HepG2 (cell line): ENCODE results near the gene RPTOR. TPM values are rescaled to one million over a fixed set of nuclear protein-coding genes. Genes with fewer than 3 reads are reported as not detected.

ENCODE experiments used
- ATAC-seq: fragments of 200-7000 bp; cut with Tn5 transposase; 3 replicates; pipeline ENCODE4 v1.9.1; 2020; ENCODE audit warnings: mild to moderate bottlenecking, moderate library complexity
- BruUV-seq: library from RNA; stranded (reverse); fragments of 400-500 nt; replicated peaks from 2 replicates; lab custom pipeline; 2021; lab: Mats Ljungman, UMichigan
- CTCF ChIA-PET: fragments of 300-600 bp; formaldehyde crosslinking; extraction: SDS; loops from one replicate; lab custom pipeline; 2021; ENCODE audit warnings: low total read pairs, inconsistent platforms, low intra/inter-chr PET ratio; lab: Yijun Ruan, JAX
- POLR2A ChIA-PET: fragments of 350-600 bp; sonication (Branson Sonifier 250); formaldehyde crosslinking; loops from one replicate; lab custom pipeline; 2020; ENCODE audit warnings: antibody characterized with exemption, inconsistent platforms; lab: Yijun Ruan, JAX
- DNase-seq: peaks from one replicate; pipeline ENCODE4 v3.0.0-alpha.2; 2015; ENCODE audit warnings: low spot score
- FAIRE-seq: peaks from 3 replicates; lab custom pipeline; 2011; peaks lifted over from hg19 to GRCh38; lab: Jason Lieb, UNC
- H2AFZ ChIP-seq: one replicate; pipeline ENCODE4 v1.6.1; 2011; ENCODE audit warnings: low read length, inconsistent platforms
- H3K27ac ChIP-seq: fragments of 300-600 bp; 3 replicates; pipeline ENCODE4 v1.8.0; 2011; ENCODE audit warnings: mixed run types, mild to moderate bottlenecking, mixed read lengths, low read length, inconsistent platforms; ENCODE audit not compliant: insufficient read depth; ENCODE audit errors: extremely low read length
- H3K27me3 ChIP-seq, 2 experiments: fragments of 200-600 bp in 1 of 2; 2 replicates in 1 of 2; 3 replicates in 1 of 2; pipeline versions ENCODE4 v1.6.0 to v1.8.0; 2011; ENCODE audit warnings: low read length in 2 of 2, mild to moderate bottlenecking in 2 of 2, moderate library complexity in 2 of 2, inconsistent platforms in 1 of 2; ENCODE audit not compliant: insufficient read depth in 2 of 2, control insufficient read depth in 1 of 2
- H3K36me3 ChIP-seq, 2 experiments: fragments of 200-600 bp in 1 of 2; replicated peaks in 1 of 2; 2 replicates in 1 of 2; 3 replicates in 1 of 2; pipeline versions ENCODE4 v1.5.1 to v1.8.0; 2011; ENCODE audit warnings: low read length in 2 of 2, inconsistent platforms in 1 of 2; ENCODE audit not compliant: insufficient read depth in 2 of 2, control insufficient read depth in 1 of 2
- H3K4me1 ChIP-seq: 2 replicates; pipeline ENCODE4 v1.5.1; 2012; ENCODE audit warnings: low read length, inconsistent platforms; ENCODE audit not compliant: insufficient read depth
- H3K4me2 ChIP-seq: 2 replicates; pipeline ENCODE4 v1.6.0; 2011; ENCODE audit warnings: low read depth, low read length, inconsistent platforms
- H3K4me3 ChIP-seq, 3 experiments: fragments of 200-600 bp in 1 of 3; sonication (generic), shearing (Covaris generic) in 1 of 3; replicated peaks in 1 of 3; 2 replicates each; pipeline ENCODE4 v1.5.1; 2011 to 2016; ENCODE audit warnings: low read length in 3 of 3, inconsistent platforms in 2 of 3, low read depth in 2 of 3, mild to moderate bottlenecking in 2 of 3, control low read depth in 1 of 3, mixed read lengths in 1 of 3; ENCODE audit not compliant: insufficient read depth in 1 of 3
- H3K79me2 ChIP-seq: one replicate; pipeline ENCODE4 v1.6.1; 2011; ENCODE audit warnings: low read length, inconsistent platforms; ENCODE audit not compliant: insufficient read depth
- H3K9ac ChIP-seq: 2 replicates; pipeline ENCODE4 v1.6.0; 2011; ENCODE audit warnings: mild to moderate bottlenecking, low read depth, low read length, inconsistent platforms; ENCODE audit not compliant: insufficient read depth
- H3K9me3 ChIP-seq: 2 replicates; pipeline ENCODE4 v1.5.1; 2012; ENCODE audit warnings: mild to moderate bottlenecking, low read length
- H4K20me1 ChIP-seq: 2 replicates; pipeline ENCODE4 v1.6.0; 2011; ENCODE audit warnings: inconsistent platforms, mild to moderate bottlenecking, low read length, moderate library complexity; ENCODE audit not compliant: insufficient read depth
- ESRRA ChIP-seq: sonication (generic); formaldehyde crosslinking; IDR thresholded peaks from 2 replicates; pipeline ENCODE4 v1.5.1; 2020; ENCODE audit warnings: mild to moderate bottlenecking, low read depth, missing genetic modification reagents
- FOXC1 ChIP-seq: sonication (generic); formaldehyde crosslinking; IDR thresholded peaks from 2 replicates; pipeline ENCODE4 v1.8.0; 2022; ENCODE audit warnings: mild to moderate bottlenecking, missing genetic modification reagents, borderline replicate concordance
- POGZ ChIP-seq: sonication (generic); formaldehyde crosslinking; IDR thresholded peaks from 2 replicates; pipeline ENCODE4 v1.4.0; 2020; ENCODE audit warnings: mild to moderate bottlenecking, missing genetic modification reagents
- SALL1 ChIP-seq: sonication (generic); formaldehyde crosslinking; IDR thresholded peaks from 2 replicates; pipeline ENCODE4 v1.8.0; 2022; ENCODE audit warnings: mild to moderate bottlenecking, missing genetic modification reagents
- SIN3B ChIP-seq: fragments of 150-350 bp; IDR thresholded peaks from 2 replicates; pipeline ENCODE4 v1.6.1; 2014; ENCODE audit warnings: low read length
- SMAD3 ChIP-seq: sonication (generic); formaldehyde crosslinking; IDR thresholded peaks from 2 replicates; pipeline ENCODE4 v1.4.0; 2020; ENCODE audit warnings: missing genetic modification reagents
- ZNF225 ChIP-seq: sonication (generic); formaldehyde crosslinking; IDR thresholded peaks from 2 replicates; pipeline ENCODE4 v1.4.0; 2020; ENCODE audit warnings: mild to moderate bottlenecking, missing genetic modification reagents
- ZNF24 ChIP-seq: fragments of 450-650 bp; IDR thresholded peaks from 2 replicates; pipeline ENCODE4 v1.6.1; 2017; ENCODE audit warnings: antibody characterized with exemption, mild to moderate bottlenecking
- ZNF746 ChIP-seq: sonication (generic); formaldehyde crosslinking; IDR thresholded peaks from 2 replicates; pipeline ENCODE4 v1.8.0; 2022; ENCODE audit warnings: mild to moderate bottlenecking, missing genetic modification reagents
- ZNF788 ChIP-seq: sonication (generic); formaldehyde crosslinking; IDR thresholded peaks from 2 replicates; pipeline ENCODE4 v1.5.0; 2020; ENCODE audit warnings: mild to moderate bottlenecking, missing genetic modification reagents, borderline replicate concordance
- WGBS: methylation state at CpG from one replicate; pipeline ENCODE4 v1.1.6; 2017; ENCODE audit warnings: low lambda C conversion rate; 5-methylcytosine and 5-hydroxymethylcytosine counted together
- in situ Hi-C: cut with HindIII; loops from 2 replicates; pipeline ENCODE4 v1.10.0; 2017; ENCODE audit warnings: low pct_unique_long_range_greater_than_20kb; ENCODE audit not compliant: extremely low pct_ligation_motif_present
- intact Hi-C: fragments of 100-400 bp; cut with micrococcal nuclease; formaldehyde crosslinking; loops from one replicate; pipeline ENCODE4 v1.10.0; 2022; ENCODE audit not compliant: unreplicated experiment
- polyA plus RNA-seq, 8 experiments: library from polyadenylated mRNA; depleted of rRNA in 3 of 8; stranded (reverse) in 7 of 8; unstranded in 1 of 8; fragments of >200 nt; fragmentation: Illumina TruSeq in 4 of 8; extraction: Trizol in 4 of 8; gene quantifications; 2 replicates each; pipeline versions ENCODE4 v1.2.1 to v1.2.3, GENCODE V29; 2011 to 2016; ENCODE audit warnings: low read depth in 4 of 8, missing spikeins in 1 of 8, mixed read lengths in 1 of 8; ENCODE audit not compliant: insufficient read depth in 1 of 8
- total RNA-seq, 5 experiments: library from RNA; depleted of rRNA; stranded (reverse); fragments of >200 nt; fragmentation: Illumina TruSeq; extraction: Trizol; gene quantifications; 2 replicates each; pipeline ENCODE4 v1.2.3, GENCODE V29; 2016; ENCODE audit warnings: low read depth in 1 of 5
- TF ChIP-seq, protein P1 (sequence below): IDR thresholded peaks from 2 replicates; pipeline ENCODE4 v1.6.1; 2016; ENCODE audit warnings: missing compliant biosample characterization, missing genetic modification reagents, borderline replicate concordance
- TF ChIP-seq, protein P2 (sequence below): sonication (generic); formaldehyde crosslinking; IDR thresholded peaks from 2 replicates; pipeline ENCODE4 v1.4.0; 2020; ENCODE audit warnings: missing genetic modification reagents
- TF ChIP-seq, protein P3 (sequence below): sonication (generic); formaldehyde crosslinking; IDR thresholded peaks from 2 replicates; pipeline ENCODE4 v1.4.0; 2020; ENCODE audit warnings: missing genetic modification reagents, borderline replicate concordance

RPTOR gene
- total and polyA plus RNA-seq, 2 of the 13 experiments (the other 11 are each of a cell fraction or from before 2014, with no cell fraction given) = 6.6 to 25.3 TPM

DNA sequence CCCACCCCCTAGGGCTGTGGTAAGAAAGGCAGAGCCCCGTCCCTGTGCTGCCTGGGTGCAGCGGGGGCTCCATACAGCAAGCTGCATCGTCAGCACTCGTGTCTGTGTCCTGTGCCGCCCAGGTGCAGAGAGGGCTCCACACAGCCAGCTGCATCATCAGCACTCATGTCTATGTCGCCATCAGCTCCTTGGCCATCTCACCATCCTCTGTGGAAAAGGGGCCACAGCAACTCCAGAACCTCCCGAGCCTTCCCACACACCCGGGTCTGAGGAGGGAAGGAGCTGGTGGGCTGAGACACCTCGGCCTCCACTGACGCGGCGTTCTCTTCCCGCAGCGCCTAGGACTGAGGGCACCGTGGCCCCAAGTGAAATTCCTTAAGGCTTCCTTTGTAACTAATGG, 374.1 kb downstream of the RPTOR start:
- H3K4me2 ChIP-seq = no peak overlapping the region
- ATAC-seq (no peak), FAIRE-seq (no peak), DNase-seq (no peak)
- intact Hi-C loops (no loop called here), in situ Hi-C loops (no loop called here)
- ChIA-PET CTCF (no interaction called here), POLR2A (no interaction called here)
- H2AFZ ChIP-seq = no peak overlapping the region
- no TSS peak for BruUV-seq
- peaks cover 31 to 36% of the 10 kb centered on the region in 2 experiments; a peak in 4 of 5 replicates for H3K36me3 ChIP-seq
- peaks cover 10% of the 10 kb centered on the region for H3K4me1 ChIP-seq
- no peaks in the 10 kb centered on the region for H3K27me3 ChIP-seq
- peaks cover 3% of the 10 kb centered on the region; the same call in 1 of the 2 replicates for H4K20me1 ChIP-seq
- no peaks in the 10 kb centered on the region for H3K79me2 ChIP-seq
- H3K27ac ChIP-seq = no peak overlapping the region
- H3K9me3 ChIP-seq = no peaks in the 10 kb centered on the region
- no peak overlapping the region for H3K4me3 ChIP-seq
- no peak overlapping the region for H3K9ac ChIP-seq
- TF ChIP-seq SMAD3 (CRISPR knock-in tag) = no peak
- TF ChIP-seq, protein P1, sequence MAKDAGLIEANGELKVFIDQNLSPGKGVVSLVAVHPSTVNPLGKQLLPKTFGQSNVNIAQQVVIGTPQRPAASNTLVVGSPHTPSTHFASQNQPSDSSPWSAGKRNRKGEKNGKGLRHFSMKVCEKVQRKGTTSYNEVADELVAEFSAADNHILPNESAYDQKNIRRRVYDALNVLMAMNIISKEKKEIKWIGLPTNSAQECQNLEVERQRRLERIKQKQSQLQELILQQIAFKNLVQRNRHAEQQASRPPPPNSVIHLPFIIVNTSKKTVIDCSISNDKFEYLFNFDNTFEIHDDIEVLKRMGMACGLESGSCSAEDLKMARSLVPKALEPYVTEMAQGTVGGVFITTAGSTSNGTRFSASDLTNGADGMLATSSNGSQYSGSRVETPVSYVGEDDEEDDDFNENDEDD (CRISPR knock-in tag) = no peak
- no peak for TF ChIP-seq FOXC1 (CRISPR knock-in tag)
- TF ChIP-seq, all 625 proteins: peak for 0
- WGBS = 94% methylated on average over 13 of the region's 15 CpGs

DNA sequence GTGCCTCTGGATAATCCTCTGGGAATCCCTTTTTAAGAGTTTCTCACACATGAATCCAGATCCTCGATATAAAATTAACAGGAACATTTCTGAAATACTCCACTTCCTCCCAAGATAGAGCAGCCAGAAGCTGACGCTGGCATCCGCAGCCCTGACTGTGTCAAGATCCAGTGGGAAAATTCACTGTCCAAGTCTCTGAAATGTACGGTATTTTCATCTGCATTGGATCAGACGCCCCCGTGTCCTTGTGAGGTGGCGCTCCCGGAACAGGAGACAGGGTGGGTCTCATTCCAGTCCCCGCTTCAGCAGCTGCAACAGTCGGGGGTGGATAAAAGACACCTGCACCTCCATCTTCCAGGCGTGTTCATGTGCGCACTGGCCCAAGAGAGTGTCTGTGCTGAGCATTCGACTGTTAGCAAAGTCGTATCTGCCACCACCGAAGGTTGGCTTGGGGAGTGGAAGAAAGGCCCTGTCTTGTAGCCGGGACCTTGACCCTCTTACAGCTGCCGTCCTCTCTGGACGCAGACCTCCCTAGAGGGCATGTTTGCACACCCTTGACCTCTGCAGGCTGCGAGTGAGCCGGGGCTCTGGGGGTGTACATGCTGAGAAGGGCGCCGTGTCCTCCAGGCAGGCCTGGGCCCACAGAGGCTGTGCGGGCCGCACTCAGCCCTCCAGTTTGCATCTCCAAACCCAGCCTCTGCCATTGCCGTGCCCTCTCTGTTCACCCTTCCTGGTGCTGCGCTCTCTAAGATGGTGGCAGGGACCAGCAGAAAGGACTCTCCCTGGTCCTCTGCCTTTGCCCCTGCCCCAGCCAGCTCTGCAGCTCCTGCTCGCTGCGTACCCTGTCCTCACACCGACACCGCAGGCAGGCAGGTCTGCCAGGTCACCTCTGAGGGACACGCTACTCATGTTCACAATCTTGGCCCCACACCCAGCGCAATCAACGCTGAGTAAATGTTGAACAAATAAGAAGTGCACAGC, 375.0 kb downstream of the RPTOR start:
- FAIRE-seq (no peak), ATAC-seq (peak; percentile 50), DNase-seq (no peak)
- no peak overlapping the region for H2AFZ ChIP-seq
- peaks cover 3% of the 10 kb centered on the region; the same call in 1 of the 2 replicates for H4K20me1 ChIP-seq
- peaks cover 10% of the 10 kb centered on the region for H3K4me1 ChIP-seq
- no peak overlapping the region for H3K9ac ChIP-seq
- intact Hi-C loops (no loop called here), in situ Hi-C loops (no loop called here)
- BruUV-seq = no TSS peak
- H3K4me2 ChIP-seq = no peak overlapping the region
- peaks cover 30 to 39% of the 10 kb centered on the region in 2 experiments; a peak in 4 of 5 replicates for H3K36me3 ChIP-seq
- no peaks in the 10 kb centered on the region for H3K9me3 ChIP-seq
- no peaks in the 10 kb centered on the region for H3K27me3 ChIP-seq
- WGBS = 90% methylated on average over 27 of the region's 33 CpGs
- no peak overlapping the region for H3K4me3 ChIP-seq
- no peak overlapping the region for H3K27ac ChIP-seq
- ChIA-PET POLR2A (no interaction called here), CTCF (no interaction called here)
- no peaks in the 10 kb centered on the region for H3K79me2 ChIP-seq
- TF ChIP-seq, protein P2, sequence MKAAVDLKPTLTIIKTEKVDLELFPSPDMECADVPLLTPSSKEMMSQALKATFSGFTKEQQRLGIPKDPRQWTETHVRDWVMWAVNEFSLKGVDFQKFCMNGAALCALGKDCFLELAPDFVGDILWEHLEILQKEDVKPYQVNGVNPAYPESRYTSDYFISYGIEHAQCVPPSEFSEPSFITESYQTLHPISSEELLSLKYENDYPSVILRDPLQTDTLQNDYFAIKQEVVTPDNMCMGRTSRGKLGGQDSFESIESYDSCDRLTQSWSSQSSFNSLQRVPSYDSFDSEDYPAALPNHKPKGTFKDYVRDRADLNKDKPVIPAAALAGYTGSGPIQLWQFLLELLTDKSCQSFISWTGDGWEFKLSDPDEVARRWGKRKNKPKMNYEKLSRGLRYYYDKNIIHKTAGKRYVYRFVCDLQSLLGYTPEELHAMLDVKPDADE (CRISPR knock-in tag) = no peak
- TF ChIP-seq ZNF788 (CRISPR knock-in tag) (peak; percentile 65; the same call in 1 of the 2 replicates), ZNF746 (0 out of 2 replicates have a peak, but pooled peaks have one; percentile 35), ZNF225 (CRISPR knock-in tag) (no peak), ZNF24 (no peak), SALL1 (CRISPR knock-in tag) (0 out of 2 replicates have a peak, but pooled peaks have one; percentile 27), POGZ (CRISPR knock-in tag) (no peak), ESRRA (CRISPR knock-in tag) (peak; percentile 75), SIN3B (no peak)
- TF ChIP-seq, protein P3, sequence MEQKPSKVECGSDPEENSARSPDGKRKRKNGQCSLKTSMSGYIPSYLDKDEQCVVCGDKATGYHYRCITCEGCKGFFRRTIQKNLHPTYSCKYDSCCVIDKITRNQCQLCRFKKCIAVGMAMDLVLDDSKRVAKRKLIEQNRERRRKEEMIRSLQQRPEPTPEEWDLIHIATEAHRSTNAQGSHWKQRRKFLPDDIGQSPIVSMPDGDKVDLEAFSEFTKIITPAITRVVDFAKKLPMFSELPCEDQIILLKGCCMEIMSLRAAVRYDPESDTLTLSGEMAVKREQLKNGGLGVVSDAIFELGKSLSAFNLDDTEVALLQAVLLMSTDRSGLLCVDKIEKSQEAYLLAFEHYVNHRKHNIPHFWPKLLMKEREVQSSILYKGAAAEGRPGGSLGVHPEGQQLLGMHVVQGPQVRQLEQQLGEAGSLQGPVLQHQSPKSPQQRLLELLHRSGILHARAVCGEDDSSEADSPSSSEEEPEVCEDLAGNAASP = no peak
